Measurements from ENCODE around the gene PIK3R3.
A peak's percentile ranks its signal among the peaks of the same experiment; 100 is the strongest.

PIK3R3 gene

GRCh38 chr1:46041974-46042373, 90.5 kb downstream of the PIK3R3 start:
- in situ Hi-C loops (cut with HindIII; ENCODE audit: low pct_ligation_motif_present, low pct_unique_long_range_greater_than_20kb, low sequenced_read_pairs): loop anchor here (25.0 kb wide), 1 partner anchor 145 kb away; the partner anchor contains the start of genes P3R3URF, POMGNT1 and TSPAN1
- DNase-seq: no peak

- no peak for DNase-seq
Observed at GRCh38 chr1:46041551-46041950, 90.9 kb downstream of the PIK3R3 start.

GRCh38 chr1:46039571-46040052, 92.8 kb downstream of the PIK3R3 start:
- in situ Hi-C loops (cut with HindIII; ENCODE audit: low pct_ligation_motif_present, low pct_unique_long_range_greater_than_20kb, low sequenced_read_pairs): loop anchor here (25.0 kb wide), 1 partner anchor 148 kb away; the partner anchor contains the start of genes P3R3URF, POMGNT1 and TSPAN1

More at GRCh38 chr1:46041551-46041950, 90.9 kb downstream of the PIK3R3 start:
- in situ Hi-C loops (cut with HindIII; ENCODE audit: low pct_ligation_motif_present, low pct_unique_long_range_greater_than_20kb, low sequenced_read_pairs): loop anchor here (25.0 kb wide), 1 partner anchor 146 kb away; the partner anchor contains the start of genes P3R3URF, POMGNT1 and TSPAN1

GRCh38 chr1:46036894-46037839, 95.3 kb downstream of the PIK3R3 start:
- peak; percentile 71 for DNase-seq
- in situ Hi-C loops (cut with HindIII; ENCODE audit: low pct_ligation_motif_present, low pct_unique_long_range_greater_than_20kb, low sequenced_read_pairs): loop anchor here (25.0 kb wide), 1 partner anchor 150 kb away; the partner anchor contains the start of genes P3R3URF, POMGNT1 and TSPAN1

More at GRCh38 chr1:46039571-46040052, 92.8 kb downstream of the PIK3R3 start:
- DNase-seq: no peak

GRCh38 chr1:46034601-46035516, 97.6 kb downstream of the PIK3R3 start:
- DNase-seq: no peak
- in situ Hi-C loops (cut with HindIII; ENCODE audit: low pct_ligation_motif_present, low pct_unique_long_range_greater_than_20kb, low sequenced_read_pairs): loop anchor here (25.0 kb wide), 1 partner anchor 152 kb away; the partner anchor contains the start of genes P3R3URF, POMGNT1 and TSPAN1

- no peak for DNase-seq
- in situ Hi-C loops (cut with HindIII; ENCODE audit: low pct_ligation_motif_present, low pct_unique_long_range_greater_than_20kb, low sequenced_read_pairs): loop anchor here (25.0 kb wide), 1 partner anchor 156 kb away; the partner anchor contains the start of genes P3R3URF, POMGNT1 and TSPAN1
Observed at GRCh38 chr1:46030876-46031660, 101.4 kb downstream of the PIK3R3 start.

GRCh38 chr1:46030074-46030870, 102.2 kb downstream of the PIK3R3 start:
- no peak for DNase-seq
- in situ Hi-C loops (cut with HindIII; ENCODE audit: low pct_ligation_motif_present, low pct_unique_long_range_greater_than_20kb, low sequenced_read_pairs): loop anchor here (25.0 kb wide), 1 partner anchor 157 kb away; the partner anchor contains the start of genes P3R3URF, POMGNT1 and TSPAN1

GRCh38 chr1:46027788-46028573, 104.4 kb downstream of the PIK3R3 start:
- no peak for DNase-seq
- in situ Hi-C loops (cut with HindIII; ENCODE audit: low pct_ligation_motif_present, low pct_unique_long_range_greater_than_20kb, low sequenced_read_pairs): loop anchor here (25.0 kb wide), 1 partner anchor 159 kb away; the partner anchor contains the start of genes P3R3URF, POMGNT1 and TSPAN1

DNA sequence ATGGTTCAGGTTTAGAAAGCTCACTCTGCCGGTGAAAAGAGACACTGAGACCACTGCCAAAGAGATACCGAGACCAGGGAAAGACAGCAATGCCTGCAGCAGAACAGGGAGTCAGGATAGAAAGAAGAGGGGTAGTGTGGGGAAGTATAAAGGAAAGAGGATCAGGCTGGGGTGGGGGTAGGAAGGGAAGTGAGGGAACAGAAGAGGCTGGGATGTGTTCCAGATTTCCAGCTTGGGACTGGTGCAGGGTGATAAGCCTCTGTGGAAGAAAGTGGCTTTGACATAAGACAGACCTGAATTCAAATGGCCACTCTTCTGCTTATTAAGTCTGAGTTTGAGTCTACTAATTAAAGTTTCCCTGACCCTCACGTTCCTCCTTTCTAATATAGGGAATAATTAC, 105.9 kb downstream of the PIK3R3 start:
- in situ Hi-C loops (cut with HindIII; ENCODE audit: low pct_ligation_motif_present, low pct_unique_long_range_greater_than_20kb, low sequenced_read_pairs): loop anchor here (25.0 kb wide), 1 partner anchor 161 kb away; the partner anchor contains the start of genes P3R3URF, POMGNT1 and TSPAN1
- no peak for DNase-seq

- DNase-seq: no peak
- in situ Hi-C loops (cut with HindIII; ENCODE audit: low pct_ligation_motif_present, low pct_unique_long_range_greater_than_20kb, low sequenced_read_pairs): no loop called here
Observed at GRCh38 chr1:46021046-46021996, 111.1 kb downstream of the PIK3R3 start.

GRCh38 chr1:46020010-46020409, 112.4 kb downstream of the PIK3R3 start:
- DNase-seq: no peak
- in situ Hi-C loops (cut with HindIII; ENCODE audit: low pct_ligation_motif_present, low pct_unique_long_range_greater_than_20kb, low sequenced_read_pairs): no loop called here

GRCh38 chr1:46019348-46019747, 113.1 kb downstream of the PIK3R3 start:
- DNase-seq: no peak
- in situ Hi-C loops (cut with HindIII; ENCODE audit: low pct_ligation_motif_present, low pct_unique_long_range_greater_than_20kb, low sequenced_read_pairs): no loop called here

DNA sequence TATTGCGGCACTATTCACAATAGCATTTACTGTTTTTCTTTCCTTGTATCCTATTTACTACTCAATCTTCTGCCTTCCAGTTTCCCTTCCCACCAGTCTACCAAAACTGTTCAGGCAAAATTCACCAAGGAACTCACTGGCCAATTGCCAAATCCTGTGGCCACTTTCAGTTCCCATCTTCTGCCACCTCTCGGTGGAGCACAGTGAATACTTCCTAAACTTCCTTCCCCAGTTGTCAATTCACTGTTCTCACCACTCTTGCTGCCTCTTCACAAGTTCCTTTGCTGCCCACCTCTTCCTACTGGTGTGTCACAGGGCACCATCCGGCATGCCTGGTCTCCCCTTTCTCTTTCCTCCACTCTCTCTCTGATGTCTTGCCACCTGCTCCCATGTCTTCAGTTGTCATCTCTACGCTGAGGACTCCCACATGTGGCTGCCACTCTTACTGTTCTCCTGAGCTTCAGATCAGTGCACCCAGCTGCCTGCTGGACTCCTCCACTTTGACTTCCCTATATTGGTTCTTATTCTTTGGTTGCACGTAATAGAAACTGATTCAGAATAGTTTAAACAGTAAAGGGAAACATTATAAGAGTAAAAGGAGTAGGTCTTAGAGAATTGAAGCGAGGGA, 114.4 kb downstream of the PIK3R3 start:
- no peak for DNase-seq

GRCh38 chr1:46013581-46013980, 118.8 kb downstream of the PIK3R3 start:
- in situ Hi-C loops (cut with HindIII; ENCODE audit: low pct_ligation_motif_present, low pct_unique_long_range_greater_than_20kb, low sequenced_read_pairs): no loop called here

More for the DNA sequence above, 114.4 kb downstream of the PIK3R3 start:
- in situ Hi-C loops (cut with HindIII; ENCODE audit: low pct_ligation_motif_present, low pct_unique_long_range_greater_than_20kb, low sequenced_read_pairs): no loop called here

More at GRCh38 chr1:46013581-46013980, 118.8 kb downstream of the PIK3R3 start:
- DNase-seq: no peak
